Osteocyte (in vitro differentiated cells): Measurements from ENCODE around the gene DPP7. TPM values are rescaled to one million over a fixed set of nuclear protein-coding genes. Genes with fewer than 3 reads are reported as not detected.
A peak's percentile ranks its signal among the peaks of the same experiment; 100 is the strongest.

Experiments
- DNase-seq: peaks from one replicate; pipeline ENCODE4 v3.0.0; 2021; ENCODE audit warnings: mixed read lengths; ENCODE audit not compliant: unreplicated experiment; ENCODE audit errors: extremely low spot score
- H3K27ac Mint-ChIP-seq: one replicate; pipeline ENCODE4 v1.8.0; 2021; ENCODE audit warnings: mild to moderate bottlenecking, mixed read lengths; ENCODE audit not compliant: unreplicated experiment
- H3K27me3 Mint-ChIP-seq: one replicate; pipeline ENCODE4 v1.8.0; 2021; ENCODE audit warnings: mixed read lengths; ENCODE audit not compliant: unreplicated experiment
- H3K36me3 Mint-ChIP-seq: one replicate; pipeline ENCODE4 v1.8.0; 2021; ENCODE audit warnings: mixed read lengths; ENCODE audit not compliant: unreplicated experiment
- H3K4me1 Mint-ChIP-seq: one replicate; pipeline ENCODE4 v1.8.0; 2021; ENCODE audit warnings: mixed read lengths; ENCODE audit not compliant: unreplicated experiment
- H3K4me3 Mint-ChIP-seq: one replicate; pipeline ENCODE4 v1.8.0; 2021; ENCODE audit warnings: mild to moderate bottlenecking, moderate library complexity, mixed read lengths; ENCODE audit not compliant: unreplicated experiment
- H3K9me3 Mint-ChIP-seq: one replicate; pipeline ENCODE4 v1.8.0; 2021; ENCODE audit warnings: mixed read lengths; ENCODE audit not compliant: unreplicated experiment
- CTCF ChIP-seq: fragments of 200-600 bp; sonication (generic); IDR thresholded peaks from 2 replicates; pipeline ENCODE4 v1.5.0; 2021; ENCODE audit warnings: antibody characterized with exemption, mild to moderate bottlenecking, moderate library complexity
- total RNA-seq: library from RNA; stranded (reverse); gene quantifications from 2 replicates; pipeline ENCODE4 v1.2.1, GENCODE V29; 2021

DPP7 gene
- total RNA-seq, 1 donor from 2014 or later: 118 TPM

- no peak for TF ChIP-seq CTCF
- Mint-ChIP-seq H3K4me3 (peak overlapping the region; percentile 63), H3K27ac (peak overlapping the region; percentile 52), H3K4me1 (peaks cover 12% of the 10 kb centered on the region), H3K9me3 (no peaks in the 10 kb centered on the region), H3K36me3 (no peaks in the 10 kb centered on the region), H3K27me3 (no peaks in the 10 kb centered on the region)
- DNase-seq: no peak
Measured at GRCh38 chr9:137071282-137071681, 43.3 kb downstream of the DPP7 start.

GRCh38 chr9:137070906-137071275, 43.6 kb downstream of the DPP7 start:
- Mint-ChIP-seq H3K9me3 (no peaks in the 10 kb centered on the region), H3K4me1 (peaks cover 12% of the 10 kb centered on the region), H3K36me3 (no peaks in the 10 kb centered on the region), H3K27ac (peak overlapping the region; percentile 52), H3K4me3 (peak overlapping the region; percentile 63), H3K27me3 (no peaks in the 10 kb centered on the region)
- peak; percentile 85 for DNase-seq
- TF ChIP-seq CTCF: no peak

- Mint-ChIP-seq H3K4me3 (peak within 1 kb of the TSS; percentile 63), H3K27me3 (no peaks in the 10 kb centered on the region), H3K27ac (peak within 1 kb of the TSS; percentile 52), H3K4me1 (peaks cover 12% of the 10 kb centered on the region), H3K36me3 (no peaks in the 10 kb centered on the region), H3K9me3 (no peaks in the 10 kb centered on the region)
- no peak for TF ChIP-seq CTCF
- peak; percentile 92 for DNase-seq
Measured at GRCh38 chr9:137070201-137070905, 44.2 kb downstream of the DPP7 start, which contains the start of gene SAPCD2. Gene SAPCD2 (minus strand): TSS chr9:137070557. CDS start chr9:137070460, 97 bp downstream.

- Mint-ChIP-seq H3K36me3 (no peaks in the 10 kb centered on the region), H3K9me3 (no peaks in the 10 kb centered on the region), H3K4me1 (peaks cover 12% of the 10 kb centered on the region), H3K27me3 (no peaks in the 10 kb centered on the region), H3K27ac (no peak overlapping the region), H3K4me3 (peak overlapping the region; percentile 29)
- no peak for TF ChIP-seq CTCF
- no peak for DNase-seq
Measured at GRCh38 chr9:137069508-137070091, 44.9 kb downstream of the DPP7 start.
